GM21619 (cell line): ENCODE data around the gene F13A1.
A peak's percentile ranks its signal among the peaks of the same experiment; 100 is the strongest.
"Not testable (repeated sequence)": the region's sequence is repeated elsewhere in the genome, so short reads cannot be mapped to it uniquely, and the experiment has no call there.

Experiments
- ATAC-seq: cut with Tn5 transposase; IDR thresholded peaks from one replicate; pipeline ENCODE4 v1.9.1; 2021; ENCODE audit not compliant: unreplicated experiment

Gene F13A1

GRCh38 chr6:6317825-6318733, 2.4 kb downstream of the F13A1 start:
- no peak for ATAC-seq

DNA sequence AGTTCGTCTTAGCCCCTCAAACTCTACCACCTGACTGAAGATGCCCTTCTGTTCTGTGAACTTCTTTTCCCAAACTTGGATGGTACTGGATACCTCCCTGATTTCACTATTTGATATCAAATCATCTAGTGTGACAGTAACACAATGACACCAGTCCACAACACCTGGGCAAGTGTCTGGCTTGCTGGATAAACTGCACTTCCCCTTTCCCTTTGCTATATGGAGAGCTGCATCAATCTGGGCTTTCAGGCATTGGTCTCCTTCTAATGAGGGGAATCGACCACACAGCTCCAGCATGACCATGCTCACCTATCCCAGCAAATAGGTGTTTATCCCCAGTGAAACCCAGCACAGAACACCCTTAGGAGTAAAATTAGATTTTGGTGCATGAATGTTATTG, 3.1 kb downstream of the F13A1 start:
- no peak for ATAC-seq

GRCh38 chr6:6315660-6316059, 4.8 kb downstream of the F13A1 start:
- ATAC-seq, result no peak

GRCh38 chr6:6314596-6314995, 5.9 kb downstream of the F13A1 start:
- ATAC-seq, result no peak

GRCh38 chr6:6312901-6313441, 7.5 kb downstream of the F13A1 start:
- ATAC-seq, result no peak

DNA sequence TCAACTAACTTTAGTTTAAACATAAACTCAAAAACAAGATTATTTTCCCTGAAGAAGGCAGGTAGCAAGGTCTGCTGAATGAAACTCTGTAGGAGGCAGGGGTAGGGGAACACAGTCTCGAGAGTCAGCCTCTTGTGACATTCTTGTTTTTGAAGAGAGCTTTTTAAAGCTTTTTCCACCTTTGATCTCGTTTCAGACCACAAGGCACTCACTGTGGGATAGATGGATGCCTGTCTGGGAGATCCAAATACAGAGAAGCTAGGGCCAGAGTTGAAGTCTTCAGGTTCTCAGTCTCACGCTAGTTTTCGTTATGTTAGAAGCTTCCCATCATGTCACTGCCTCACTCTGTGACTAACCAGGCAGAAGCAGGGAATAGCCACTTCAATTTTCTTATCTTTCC, 14.9 kb downstream of the F13A1 start:
- no peak for ATAC-seq

DNA sequence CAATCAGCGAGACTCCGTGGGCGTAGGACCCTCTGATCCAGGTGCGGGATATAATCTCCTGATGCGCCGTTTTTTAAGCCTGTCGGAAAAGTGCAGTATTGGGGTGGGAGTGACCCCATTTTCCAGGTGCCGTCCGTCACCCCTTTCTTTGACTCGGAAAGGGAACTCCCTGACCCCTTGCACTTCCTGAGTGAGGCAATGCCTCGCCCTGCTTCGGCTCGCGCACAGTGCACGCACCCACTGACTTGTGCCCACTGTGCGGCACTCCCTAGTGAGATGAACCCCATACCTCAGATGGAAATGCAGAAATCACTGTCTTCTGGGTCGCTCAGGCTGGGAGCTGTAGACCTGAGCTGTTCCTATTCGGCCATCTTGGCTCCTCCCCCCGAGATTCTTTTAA, 20.1 kb downstream of the F13A1 start:
- not testable (repeated sequence) for ATAC-seq

- no peak for ATAC-seq
Observed at GRCh38 chr6:6293317-6293716, 27.1 kb downstream of the F13A1 start.

GRCh38 chr6:6287415-6287814, 33.0 kb downstream of the F13A1 start:
- peak; percentile 57 for ATAC-seq

- no peak for ATAC-seq
Observed at GRCh38 chr6:6285679-6286078, 34.8 kb downstream of the F13A1 start.

GRCh38 chr6:6284221-6284966, 36.1 kb downstream of the F13A1 start:
- ATAC-seq, result no peak

DNA sequence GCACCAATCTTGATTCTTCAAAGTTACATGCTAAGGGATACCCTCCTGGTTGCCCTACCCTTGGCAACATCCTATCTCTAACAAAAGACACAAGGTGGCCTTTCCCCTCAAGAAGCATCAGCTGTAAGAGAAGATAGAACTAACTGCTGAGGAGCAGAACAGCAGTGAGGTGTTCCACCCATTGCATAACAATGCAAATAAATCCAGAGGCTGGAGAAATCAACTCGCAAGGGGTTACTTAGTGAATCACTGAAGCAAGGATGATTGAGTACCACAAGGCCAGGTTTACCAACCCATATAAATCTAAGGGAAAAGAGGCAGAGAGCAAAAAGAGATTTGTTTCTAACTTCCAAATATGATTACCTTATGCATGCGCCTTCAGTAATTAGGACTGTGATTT, 36.7 kb downstream of the F13A1 start:
- ATAC-seq, result no peak

DNA sequence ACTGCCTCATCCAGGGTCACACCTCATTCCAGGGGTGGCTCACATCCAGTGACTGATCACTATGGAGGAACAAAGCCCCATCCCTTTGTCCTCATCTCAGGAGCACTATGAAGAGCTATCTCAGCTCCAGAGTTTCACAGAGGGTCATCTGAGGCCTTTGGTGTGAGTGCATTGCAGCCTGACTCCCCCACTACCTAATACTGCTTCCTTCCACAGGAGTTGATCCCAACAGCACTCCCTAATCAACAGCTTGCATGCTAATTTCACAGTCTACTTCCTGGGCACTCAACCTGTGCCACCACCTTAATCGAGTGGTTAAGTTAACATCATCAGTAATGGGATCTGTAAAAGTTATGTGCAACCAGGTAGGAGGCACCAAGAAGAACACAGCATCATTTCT, 37.7 kb downstream of the F13A1 start:
- ATAC-seq, result no peak

- no peak for ATAC-seq
Observed at GRCh38 chr6:6277413-6277812, 43.0 kb downstream of the F13A1 start.

DNA sequence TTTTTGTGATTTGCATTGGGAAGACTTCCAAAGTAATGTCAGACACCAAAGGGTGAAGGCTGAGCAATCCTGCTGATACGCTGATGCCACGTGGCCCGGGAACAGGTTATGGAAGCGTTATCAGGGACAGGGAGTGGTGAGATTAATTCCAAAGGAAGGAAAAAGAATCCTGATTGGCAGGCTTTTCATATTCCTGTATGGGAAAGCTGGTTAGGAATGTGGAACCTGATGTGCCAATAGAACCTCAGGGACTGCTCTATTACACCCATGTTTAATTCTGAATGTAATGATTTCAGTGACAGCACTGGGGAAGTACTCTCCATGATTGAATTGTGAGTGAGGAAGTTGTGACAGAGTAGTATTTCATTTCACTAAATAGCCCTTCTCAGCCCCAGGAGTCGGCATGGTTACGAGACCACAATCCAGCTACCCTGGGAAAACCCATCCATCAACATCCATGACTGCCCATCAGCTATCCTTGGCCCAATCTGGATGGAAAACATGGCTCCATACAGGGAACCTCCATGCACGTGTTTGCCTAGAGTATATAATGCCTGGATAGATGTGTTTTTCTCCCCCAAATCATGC, 49.4 kb downstream of the F13A1 start:
- no peak for ATAC-seq

- no peak for ATAC-seq
Observed at GRCh38 chr6:6260196-6260722, 60.2 kb downstream of the F13A1 start.

- no peak for ATAC-seq
Observed at GRCh38 chr6:6256886-6257285, 63.6 kb downstream of the F13A1 start.

GRCh38 chr6:6256259-6256658, 64.2 kb downstream of the F13A1 start:
- no peak for ATAC-seq

- ATAC-seq, result no peak
Observed at GRCh38 chr6:6251555-6252280, 68.7 kb downstream of the F13A1 start.

GRCh38 chr6:6248651-6249050, 71.8 kb downstream of the F13A1 start:
- ATAC-seq, result peak; percentile 64

- peak; percentile 87 for ATAC-seq
Observed at GRCh38 chr6:6246544-6246943, 73.9 kb downstream of the F13A1 start.
